GM19397 (cell line): ENCODE measurements around the gene PTPRK.

Experiments
- ATAC-seq: cut with Tn5 transposase; IDR thresholded peaks from one replicate; pipeline ENCODE4 v1.9.1; 2021; ENCODE audit warnings: mild to moderate bottlenecking, moderate library complexity; ENCODE audit not compliant: unreplicated experiment

PTPRK gene

DNA sequence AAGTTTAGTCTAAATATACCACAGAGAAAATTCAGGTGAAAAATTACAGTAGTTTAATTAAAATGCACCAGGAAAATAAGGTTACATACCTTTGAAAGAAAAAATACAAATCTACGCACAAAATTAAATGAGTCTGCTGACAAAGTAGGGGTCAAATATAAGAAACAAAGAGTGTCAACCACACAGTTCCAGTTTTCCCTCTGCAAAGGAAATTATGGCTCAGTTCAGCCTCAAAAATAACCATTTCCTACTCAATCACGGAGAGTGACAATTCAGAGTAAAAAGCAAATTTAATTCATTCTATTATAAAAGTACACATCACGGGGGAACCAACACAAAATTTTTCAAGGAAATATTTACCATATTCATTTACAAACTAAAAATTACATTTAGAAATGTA, 124.8 kb downstream of the PTPRK start:
- ATAC-seq = no peak

DNA sequence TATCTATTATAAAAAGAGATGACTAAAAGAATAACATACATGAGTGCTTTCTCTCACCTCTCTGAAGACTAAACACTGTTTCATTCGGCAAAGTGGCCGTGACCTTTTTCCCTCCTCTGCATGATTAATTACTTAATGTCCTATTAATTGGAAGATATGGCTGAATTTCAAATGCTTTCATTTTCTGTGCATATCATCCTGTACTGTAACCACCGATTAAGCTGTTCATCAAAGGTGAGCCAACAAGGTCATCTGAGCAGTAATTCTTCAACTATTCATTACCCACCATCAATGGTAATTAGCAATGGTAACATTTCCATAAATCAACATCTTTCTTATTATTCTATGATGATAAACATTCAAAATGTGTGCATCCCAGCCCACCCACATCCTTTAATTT, 125.2 kb downstream of the PTPRK start:
- no peak for ATAC-seq

DNA sequence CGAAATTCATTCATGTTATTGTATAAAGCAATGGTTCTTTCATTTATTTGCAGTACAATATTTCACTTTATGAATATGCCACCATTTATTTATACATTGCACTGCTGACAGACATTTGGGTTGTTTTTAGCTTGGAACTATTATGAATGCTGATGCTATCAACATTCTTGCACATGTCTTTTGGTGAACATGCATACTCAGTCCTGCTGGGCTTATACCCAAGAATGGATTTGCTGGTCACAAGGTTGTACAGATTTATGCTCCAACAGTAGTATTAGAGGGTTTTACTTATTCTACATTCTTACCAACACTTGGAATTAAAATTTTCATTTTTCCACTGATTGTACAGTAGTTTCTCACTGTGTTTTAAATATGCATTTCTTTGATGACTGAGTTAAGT, 126.2 kb downstream of the PTPRK start:
- no peak for ATAC-seq

DNA sequence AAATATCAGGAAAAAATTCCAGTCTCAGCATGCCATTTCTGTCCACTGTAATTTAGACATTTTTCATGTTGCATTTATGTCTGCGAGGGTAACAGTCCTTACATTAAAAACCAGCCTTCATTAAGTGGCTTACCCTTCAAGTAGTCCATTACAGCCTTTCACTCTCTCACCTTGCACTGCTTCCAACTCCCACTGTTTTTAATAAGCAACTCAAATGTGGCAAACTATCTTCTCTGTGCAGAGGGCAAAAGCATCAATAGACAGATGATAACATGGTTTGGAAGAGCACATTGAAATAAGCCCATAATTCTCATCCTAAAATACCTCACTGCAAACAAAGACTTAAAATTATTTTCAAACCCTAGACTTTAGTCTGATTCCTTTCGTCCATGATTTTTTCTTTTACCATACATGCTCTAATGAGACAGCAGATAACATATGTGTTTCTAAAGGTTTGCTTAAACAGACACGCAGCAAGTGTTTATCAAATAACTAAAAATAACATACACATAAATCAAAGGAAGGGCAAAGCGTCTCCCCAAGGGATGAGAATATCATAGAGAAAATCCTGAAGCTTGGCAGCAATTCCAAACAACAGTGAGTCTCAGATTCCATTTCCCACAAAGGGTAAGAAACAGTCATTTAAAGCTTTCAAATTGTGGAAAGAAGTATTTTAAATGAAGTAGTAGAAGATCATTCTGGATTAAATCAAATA, 130.4 kb downstream of the PTPRK start:
- ATAC-seq = no peak

DNA sequence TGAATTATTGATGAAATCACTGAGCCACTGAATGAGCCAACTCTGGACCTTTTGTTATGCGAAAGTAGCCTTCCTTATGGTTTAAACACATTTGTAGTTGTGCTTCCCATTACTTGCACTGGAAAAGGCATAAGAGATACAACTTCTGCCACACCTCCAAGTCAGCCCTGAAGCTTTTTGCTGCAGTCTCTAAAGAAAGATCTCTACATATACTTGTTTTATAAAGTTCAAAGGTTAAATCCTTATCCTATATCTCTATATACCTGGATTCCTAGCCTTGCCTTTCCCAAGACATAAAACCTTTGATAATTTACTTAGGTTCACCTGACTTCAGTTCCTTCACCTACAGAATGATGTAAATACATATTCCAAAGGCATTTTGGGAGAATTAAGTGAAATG, 132.0 kb downstream of the PTPRK start:
- no peak for ATAC-seq

DNA sequence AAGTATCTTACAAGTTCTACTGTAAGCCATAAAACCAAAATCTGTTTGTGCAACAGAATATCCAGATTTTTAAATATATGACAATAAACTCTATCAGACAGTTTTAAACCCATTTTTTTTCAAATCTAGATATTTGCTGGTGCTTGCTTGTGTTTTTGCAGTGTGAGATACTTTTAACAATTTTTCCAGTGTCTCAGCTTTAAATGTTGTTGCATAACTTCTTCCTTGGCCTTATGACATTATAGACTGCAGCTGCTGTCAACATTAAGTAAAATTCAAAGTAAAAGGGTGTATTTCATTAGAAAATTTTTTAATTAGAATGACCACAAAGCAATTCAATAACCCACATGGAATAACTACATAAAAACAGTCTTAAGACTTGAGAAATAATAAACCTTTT, 139.5 kb downstream of the PTPRK start:
- no peak for ATAC-seq

GRCh38 chr6:128379577-128379976, 140.8 kb downstream of the PTPRK start:
- ATAC-seq = no peak

DNA sequence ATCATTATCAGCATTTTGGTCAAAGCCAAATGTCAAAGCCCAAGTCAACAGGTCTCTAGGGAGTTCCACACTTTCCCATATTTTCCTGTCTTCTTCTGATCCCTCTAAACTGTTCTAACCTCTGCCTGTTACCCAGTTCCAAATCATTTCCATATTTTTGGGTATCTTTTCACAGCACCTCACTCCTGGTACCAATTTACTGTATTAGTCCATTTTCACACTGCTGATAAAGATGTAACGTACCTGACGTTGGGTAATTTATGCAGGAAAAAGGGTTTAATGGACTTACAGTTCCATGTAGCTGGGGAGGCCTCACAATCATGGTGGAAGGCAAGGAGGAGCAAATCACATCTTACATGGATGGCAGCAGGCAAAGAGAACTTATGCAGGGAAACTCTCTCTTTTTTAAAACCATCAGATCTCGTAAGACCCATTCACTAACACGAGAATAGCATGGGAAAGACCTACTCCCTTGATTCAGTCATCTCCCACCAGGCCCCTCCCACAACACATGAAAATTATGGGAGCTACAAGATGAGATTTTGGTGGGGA, 143.4 kb downstream of the PTPRK start:
- no peak for ATAC-seq

DNA sequence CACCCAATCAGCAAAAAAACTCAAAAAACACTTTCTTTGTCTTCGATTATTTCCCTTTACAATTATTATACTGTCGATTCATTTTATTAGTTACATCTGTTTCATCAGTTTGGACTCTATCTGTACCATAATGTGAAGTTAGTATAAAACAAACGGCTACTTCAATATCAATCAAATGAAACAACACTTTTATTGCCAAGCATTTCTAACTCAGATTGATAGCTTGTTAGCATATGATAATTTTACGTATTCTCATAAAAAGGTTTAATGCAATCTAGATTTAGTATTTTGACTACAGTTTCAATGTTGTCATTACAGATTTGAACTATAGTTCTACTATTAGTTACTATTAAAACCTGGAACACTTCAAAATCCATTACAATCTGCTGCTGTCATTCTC, 149.3 kb downstream of the PTPRK start:
- no peak for ATAC-seq

DNA sequence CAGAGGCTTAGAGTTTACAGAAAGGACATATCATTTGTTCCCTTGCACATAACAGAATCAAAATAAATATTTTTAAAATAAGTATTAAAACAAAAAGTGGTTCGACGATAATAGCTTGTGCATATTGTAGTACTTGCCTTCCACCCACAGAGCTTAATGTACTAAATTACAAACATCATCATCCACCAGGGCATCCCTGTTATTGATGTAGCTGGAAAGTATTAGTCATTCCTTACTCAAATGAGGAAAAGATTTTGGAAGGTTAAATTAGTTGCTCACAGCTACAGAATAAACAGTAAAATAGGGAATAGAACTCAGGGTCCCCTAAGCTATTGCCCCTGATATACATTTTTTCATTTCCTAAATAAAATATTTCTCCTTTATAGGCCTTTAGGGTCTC, 150.3 kb downstream of the PTPRK start:
- no peak for ATAC-seq

DNA sequence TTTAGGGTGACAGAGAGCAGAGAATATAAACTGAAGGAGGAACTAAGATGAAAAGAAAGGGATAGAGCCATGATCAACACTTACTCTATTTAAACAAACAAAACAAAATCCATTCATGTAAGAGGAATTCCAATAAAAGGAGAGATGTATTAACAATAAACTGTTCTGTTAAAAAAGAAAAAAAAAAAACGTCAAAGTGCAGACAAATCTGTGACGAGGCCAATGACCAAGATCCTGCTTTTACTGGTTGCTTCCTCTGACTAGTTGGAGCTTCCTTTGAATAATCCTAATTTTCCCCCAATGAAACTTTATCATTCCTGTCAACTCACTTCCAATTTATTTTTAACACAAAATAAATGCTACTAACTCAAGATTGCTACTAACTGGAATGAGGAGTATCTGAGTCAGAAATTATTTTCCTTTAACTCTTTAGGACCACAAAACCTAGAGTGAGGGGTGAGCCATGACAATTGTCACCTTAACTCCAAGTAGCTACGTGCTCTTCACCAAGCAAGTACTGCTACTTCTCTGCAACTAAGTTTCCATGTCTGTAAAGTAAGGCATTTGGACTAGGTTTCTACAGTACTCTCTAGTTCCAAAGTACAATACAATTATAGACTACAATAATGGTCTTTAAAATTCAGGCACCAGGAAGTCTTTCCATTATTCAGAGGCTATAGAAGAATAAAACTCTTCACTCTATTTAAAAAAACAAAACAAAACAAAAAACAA, 152.0 kb downstream of the PTPRK start:
- ATAC-seq = no peak

DNA sequence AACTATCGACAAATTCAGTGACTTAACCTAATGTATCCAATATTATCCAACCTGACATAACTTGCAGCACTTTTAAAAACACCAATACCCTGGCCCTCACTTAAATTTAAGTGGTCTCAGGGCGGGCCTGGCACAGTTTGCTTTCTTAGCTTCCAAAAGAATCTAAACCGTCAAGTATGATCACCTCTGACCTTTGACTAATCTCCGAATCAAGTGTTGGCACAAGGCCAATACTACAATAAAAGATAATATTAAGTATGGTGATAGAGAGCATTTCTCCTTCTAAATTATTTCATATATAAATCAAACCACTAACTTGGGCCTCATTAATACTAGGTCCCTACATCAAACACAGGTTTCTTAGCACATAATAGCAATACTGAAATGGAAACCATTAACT, 153.0 kb downstream of the PTPRK start:
- no peak for ATAC-seq

DNA sequence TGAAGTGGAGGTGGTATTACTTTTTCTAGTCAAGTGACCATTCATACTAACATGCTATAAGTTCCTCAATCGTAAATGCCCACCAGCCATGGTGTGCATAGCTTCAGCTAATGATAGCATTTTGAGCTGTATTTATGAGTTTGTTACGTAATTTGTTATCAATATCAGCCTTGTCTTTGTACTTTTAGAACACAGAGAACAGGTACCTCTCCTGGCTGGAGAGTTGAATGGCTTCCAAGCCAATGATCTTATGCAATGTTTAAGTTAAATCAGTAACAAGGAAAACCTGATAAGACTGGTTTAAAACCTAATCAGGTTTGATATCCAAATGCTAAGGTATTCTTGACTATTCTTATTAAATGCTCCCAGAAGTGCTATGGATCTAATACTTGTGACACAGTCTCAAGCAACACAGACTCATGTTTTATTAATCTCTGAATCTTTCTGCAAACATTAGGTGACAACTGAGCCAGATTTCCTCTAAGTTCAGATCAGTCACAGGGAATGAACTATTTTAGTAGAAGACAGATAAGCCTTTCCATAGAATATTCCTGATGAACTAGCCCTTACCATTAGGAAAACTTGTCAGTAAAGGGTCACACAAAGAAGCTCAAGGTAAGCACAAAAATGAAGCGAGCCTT, 154.8 kb downstream of the PTPRK start:
- no peak for ATAC-seq

- ATAC-seq = no peak
Observed at GRCh38 chr6:128364766-128365519, 155.5 kb downstream of the PTPRK start.

GRCh38 chr6:128363020-128363813, 157.2 kb downstream of the PTPRK start:
- ATAC-seq = no peak

GRCh38 chr6:128361378-128361777, 159.0 kb downstream of the PTPRK start:
- no peak for ATAC-seq

DNA sequence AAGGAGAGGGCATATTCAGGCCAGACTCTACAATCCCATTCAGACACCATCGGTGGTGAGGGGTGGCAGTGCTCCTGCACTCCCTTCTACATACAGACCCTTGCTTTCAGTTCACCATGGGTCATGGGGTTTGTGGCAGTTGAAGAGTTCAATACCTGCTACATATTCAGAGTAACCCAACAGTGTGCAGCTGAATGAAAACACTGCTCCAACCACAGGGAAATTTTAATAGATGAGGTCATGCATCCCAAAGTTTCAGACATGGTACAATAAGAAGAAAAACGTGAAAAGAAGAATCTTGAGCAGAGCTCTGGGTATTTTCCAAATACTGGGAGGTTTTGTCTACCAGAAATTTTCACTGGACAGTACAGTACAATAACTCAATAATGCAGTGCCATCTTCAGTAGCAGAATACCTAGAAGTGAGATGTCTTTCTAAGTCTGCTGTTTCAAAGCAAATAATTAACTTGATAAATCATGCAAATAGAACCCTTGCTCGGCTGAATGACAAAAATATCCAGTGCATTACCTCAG, 162.1 kb downstream of the PTPRK start:
- no peak for ATAC-seq

DNA sequence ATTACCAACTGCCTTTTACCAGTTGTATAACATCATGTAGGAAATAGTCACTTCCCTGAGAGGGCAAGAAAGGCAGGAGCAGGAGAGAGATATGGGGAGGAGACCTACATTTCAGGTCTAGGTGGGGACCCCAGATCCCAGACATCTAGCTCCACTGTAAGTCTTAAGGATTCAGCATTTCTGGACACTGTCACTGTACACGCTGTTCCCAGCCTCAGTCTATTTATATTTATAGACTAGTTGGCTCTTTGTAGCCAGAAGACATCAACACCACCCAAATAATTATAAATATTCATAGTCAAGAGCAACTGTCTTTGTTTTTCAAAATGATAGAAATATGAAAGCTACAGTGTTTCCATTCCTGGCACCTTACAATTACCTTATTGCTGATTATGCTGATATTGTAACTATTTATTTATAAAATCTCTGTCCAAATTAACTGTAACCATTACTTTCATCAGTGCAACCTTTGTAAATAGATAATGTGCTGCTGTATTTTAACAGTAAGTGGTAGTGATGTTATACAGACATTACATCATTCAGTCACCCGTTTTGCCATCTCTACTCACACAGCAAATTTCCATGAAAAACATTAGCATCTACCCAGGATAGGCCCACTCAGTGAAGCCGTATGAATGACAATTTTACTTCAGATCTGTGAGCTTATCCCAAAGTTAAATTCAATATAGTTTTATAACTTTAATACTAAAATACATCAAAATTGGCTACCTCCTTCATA, 162.8 kb downstream of the PTPRK start:
- no peak for ATAC-seq

- ATAC-seq = no peak
Observed at GRCh38 chr6:128352366-128352765, 168.0 kb downstream of the PTPRK start.

DNA sequence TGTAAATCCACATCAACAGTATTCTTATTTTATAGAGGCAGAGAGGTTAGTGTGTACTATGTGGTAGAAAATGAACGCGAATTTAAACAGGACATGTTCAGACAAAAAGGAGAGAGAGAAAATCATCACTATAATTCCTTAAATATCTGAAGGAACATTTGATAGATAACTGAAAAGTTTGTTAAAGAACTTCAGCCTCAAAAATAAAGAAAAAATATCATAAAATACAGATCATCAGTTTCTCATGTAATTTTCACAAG, 169.2 kb downstream of the PTPRK start:
- ATAC-seq = no peak
